ENCODE measurements around the gene RNU7-1.

The RNU7-1 gene

DNA sequence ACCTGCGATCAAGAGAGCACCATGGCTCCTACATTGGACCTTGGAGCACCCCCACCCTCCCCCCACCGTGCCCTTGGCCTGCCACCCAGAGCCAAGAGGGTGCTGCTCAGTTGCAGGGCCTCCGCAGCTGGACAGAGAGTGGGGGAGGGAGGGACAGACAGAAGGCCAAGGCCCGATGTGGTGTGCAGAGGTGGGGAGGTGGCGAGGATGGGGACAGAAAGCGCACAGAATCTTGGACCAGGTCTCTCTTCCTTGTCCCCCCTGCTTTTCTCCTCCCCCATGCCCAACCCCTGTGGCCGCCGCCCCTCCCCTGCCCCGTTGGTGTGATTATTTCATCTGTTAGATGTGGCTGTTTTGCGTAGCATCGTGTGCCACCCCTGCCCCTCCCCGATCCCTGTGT, 1.8 kb upstream of the RNU7-1 start:
- peaks cover 49% of the 10 kb centered on the region for H3K4me1 Mint-ChIP-seq (ENCODE audit: low read depth)
- H3K36me3 Mint-ChIP-seq = peaks cover 4% of the 10 kb centered on the region
- H3K27ac Mint-ChIP-seq = no peak overlapping the region
- no peaks in the 10 kb centered on the region for H3K9me3 Mint-ChIP-seq (ENCODE audit: low read depth)
- H3K27me3 Mint-ChIP-seq = no peaks in the 10 kb centered on the region
- H3K4me3 Mint-ChIP-seq = no peak overlapping the region

GRCh38 chr12:6942331-6942665, 1.3 kb upstream of the RNU7-1 start:
- H3K4me3 Mint-ChIP-seq = peak overlapping the region; percentile 21
- H3K36me3 Mint-ChIP-seq = peaks cover 4% of the 10 kb centered on the region
- peak overlapping the region; percentile 96 for H3K27ac Mint-ChIP-seq
- peaks cover 52% of the 10 kb centered on the region for H3K4me1 Mint-ChIP-seq (ENCODE audit: low read depth)
- H3K27me3 Mint-ChIP-seq = no peaks in the 10 kb centered on the region
- no peaks in the 10 kb centered on the region for H3K9me3 Mint-ChIP-seq (ENCODE audit: low read depth)

GRCh38 chr12:6943389-6943721, 261 bp upstream of the RNU7-1 start:
- Mint-ChIP-seq H3K4me1 (ENCODE audit: low read depth) (peaks cover 60% of the 10 kb centered on the region), H3K4me3 (peak overlapping the region; percentile 97), H3K27ac (peak overlapping the region; percentile 96), H3K27me3 (no peaks in the 10 kb centered on the region), H3K36me3 (peaks cover 4% of the 10 kb centered on the region), H3K9me3 (ENCODE audit: low read depth) (no peaks in the 10 kb centered on the region)

GRCh38 chr12:6944381-6945186, 968 bp downstream of the RNU7-1 start:
- H3K27me3 Mint-ChIP-seq = no peaks in the 10 kb centered on the region
- H3K27ac Mint-ChIP-seq = peak overlapping the region; percentile 96
- H3K4me3 Mint-ChIP-seq = peak overlapping the region; percentile 97
- H3K4me1 Mint-ChIP-seq (ENCODE audit: low read depth) = peaks cover 68% of the 10 kb centered on the region
- H3K36me3 Mint-ChIP-seq = peaks cover 2% of the 10 kb centered on the region
- no peaks in the 10 kb centered on the region for H3K9me3 Mint-ChIP-seq (ENCODE audit: low read depth)

DNA sequence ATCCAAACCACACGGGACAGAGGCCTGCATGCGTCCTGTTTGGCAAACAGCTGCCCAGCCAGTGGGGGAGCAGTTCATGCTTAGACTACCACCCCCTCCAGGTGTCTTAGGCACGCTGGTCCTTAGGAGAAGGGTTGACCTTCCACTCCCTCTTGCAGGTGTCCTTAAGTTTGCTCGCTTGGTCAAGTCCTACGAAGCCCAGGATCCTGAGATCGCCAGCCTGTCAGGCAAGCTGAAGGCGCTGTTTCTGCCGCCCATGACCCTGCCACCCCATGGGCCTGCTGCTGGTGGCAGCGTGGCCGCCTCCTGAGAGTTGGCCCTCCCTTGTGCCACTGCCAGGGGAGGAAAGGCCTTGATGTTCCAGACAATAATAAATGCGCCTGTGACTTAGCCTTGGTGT, 2.0 kb downstream of the RNU7-1 start:
- Mint-ChIP-seq H3K27me3 (no peaks in the 10 kb centered on the region), H3K4me3 (peak overlapping the region; percentile 97), H3K27ac (peak overlapping the region; percentile 96), H3K4me1 (ENCODE audit: low read depth) (peaks cover 73% of the 10 kb centered on the region), H3K9me3 (ENCODE audit: low read depth) (no peaks in the 10 kb centered on the region), H3K36me3 (no peaks in the 10 kb centered on the region)

DNA sequence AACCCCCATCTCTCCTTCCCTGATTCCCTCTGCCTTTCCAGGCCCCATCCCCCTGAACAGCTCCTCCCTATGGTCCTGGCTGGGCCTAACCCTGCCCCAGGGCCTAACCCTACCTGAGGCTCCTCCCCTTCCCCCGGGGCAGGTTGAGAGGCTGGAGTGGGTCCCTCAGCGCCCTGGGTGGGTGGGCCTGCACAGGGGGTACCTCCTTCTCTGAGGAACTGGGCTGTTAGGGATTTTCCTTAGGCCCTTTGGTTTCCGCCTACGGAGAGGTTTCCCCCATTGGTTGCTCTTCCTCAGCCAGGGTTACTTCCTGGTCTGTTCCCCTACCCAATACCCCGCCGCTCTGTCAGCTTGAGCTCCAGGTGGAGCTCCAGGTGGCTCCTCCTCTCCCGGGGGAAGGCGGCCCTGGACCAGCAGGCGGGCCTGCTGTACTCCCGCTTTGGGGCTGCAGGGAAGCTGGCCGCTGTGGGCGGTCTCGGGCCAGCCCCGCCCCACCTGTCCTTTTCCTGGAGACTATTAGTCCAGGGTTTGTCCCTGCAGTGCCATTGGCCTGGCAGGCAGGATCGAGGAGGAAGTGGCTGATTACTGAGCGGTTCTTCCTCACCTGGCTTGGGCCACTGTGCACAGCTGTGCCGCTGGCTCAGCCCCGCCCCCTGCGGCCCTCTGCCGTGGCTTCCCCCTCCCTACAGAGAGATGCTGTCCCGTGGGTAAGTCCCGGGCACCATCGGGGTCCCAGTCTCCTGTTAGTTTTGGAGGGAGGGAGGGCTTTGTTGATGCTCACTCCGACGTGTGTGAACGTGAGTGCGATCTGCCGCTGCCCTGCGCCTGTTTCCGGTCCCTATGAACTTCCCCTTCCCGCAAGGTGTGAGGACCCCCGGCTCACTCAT, 2.7 kb downstream of the RNU7-1 start:
- Mint-ChIP-seq H3K36me3 (no peaks in the 10 kb centered on the region), H3K27ac (peak overlapping the region; percentile 96), H3K9me3 (ENCODE audit: low read depth) (no peaks in the 10 kb centered on the region), H3K4me1 (ENCODE audit: low read depth) (peaks cover 77% of the 10 kb centered on the region), H3K4me3 (peak overlapping the region; percentile 97), H3K27me3 (no peaks in the 10 kb centered on the region)

DNA sequence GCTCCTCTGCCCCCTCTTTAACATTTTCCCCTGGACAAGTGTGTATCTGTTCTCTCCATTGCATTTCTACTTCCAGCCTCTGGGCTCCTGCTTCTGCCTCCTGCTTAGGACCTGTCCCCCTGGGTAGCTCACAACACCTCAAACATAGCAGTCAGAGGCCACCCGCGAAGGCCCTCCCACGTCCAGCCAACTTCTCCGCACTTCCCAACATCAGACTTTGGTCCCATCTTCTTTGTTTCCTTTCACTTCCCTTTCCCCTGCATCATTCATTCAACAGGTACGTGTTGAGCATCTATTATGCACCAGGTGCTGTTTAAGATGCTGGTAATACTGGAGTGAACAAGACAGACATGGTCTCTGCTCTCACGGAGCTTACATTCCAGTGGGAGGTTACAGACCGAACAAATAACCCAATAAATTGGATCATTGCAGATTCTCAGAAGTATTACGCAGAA, 3.3 kb downstream of the RNU7-1 start:
- Mint-ChIP-seq H3K4me3 (peak overlapping the region; percentile 97), H3K27ac (peak overlapping the region; percentile 96), H3K4me1 (ENCODE audit: low read depth) (peaks cover 77% of the 10 kb centered on the region), H3K9me3 (ENCODE audit: low read depth) (no peaks in the 10 kb centered on the region), H3K27me3 (no peaks in the 10 kb centered on the region), H3K36me3 (peaks cover 2% of the 10 kb centered on the region)

DNA sequence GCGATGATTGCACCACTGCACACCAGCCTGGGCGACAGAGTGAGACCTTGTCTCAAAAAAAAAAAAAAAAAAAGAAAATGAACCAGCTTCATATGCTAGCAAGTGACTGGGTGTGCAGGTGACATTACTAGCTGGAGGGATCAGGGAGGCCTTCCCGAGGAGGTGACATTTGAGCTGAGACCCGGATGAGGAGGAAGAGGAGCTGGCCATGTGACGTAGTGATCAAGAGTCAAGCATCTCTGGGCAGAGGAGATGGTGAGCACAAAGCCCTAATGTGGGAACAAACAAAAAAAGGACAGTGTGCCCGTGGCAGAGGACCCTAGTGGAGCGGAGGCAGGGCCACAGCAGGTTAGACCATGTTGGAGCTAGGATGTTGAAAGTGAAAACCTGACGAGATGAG, 4.0 kb downstream of the RNU7-1 start:
- Mint-ChIP-seq H3K27me3 (no peaks in the 10 kb centered on the region), H3K4me3 (peak overlapping the region; percentile 85), H3K36me3 (peaks cover 7% of the 10 kb centered on the region), H3K9me3 (ENCODE audit: low read depth) (no peaks in the 10 kb centered on the region), H3K4me1 (ENCODE audit: low read depth) (peaks cover 75% of the 10 kb centered on the region), H3K27ac (peak overlapping the region; percentile 98)

DNA sequence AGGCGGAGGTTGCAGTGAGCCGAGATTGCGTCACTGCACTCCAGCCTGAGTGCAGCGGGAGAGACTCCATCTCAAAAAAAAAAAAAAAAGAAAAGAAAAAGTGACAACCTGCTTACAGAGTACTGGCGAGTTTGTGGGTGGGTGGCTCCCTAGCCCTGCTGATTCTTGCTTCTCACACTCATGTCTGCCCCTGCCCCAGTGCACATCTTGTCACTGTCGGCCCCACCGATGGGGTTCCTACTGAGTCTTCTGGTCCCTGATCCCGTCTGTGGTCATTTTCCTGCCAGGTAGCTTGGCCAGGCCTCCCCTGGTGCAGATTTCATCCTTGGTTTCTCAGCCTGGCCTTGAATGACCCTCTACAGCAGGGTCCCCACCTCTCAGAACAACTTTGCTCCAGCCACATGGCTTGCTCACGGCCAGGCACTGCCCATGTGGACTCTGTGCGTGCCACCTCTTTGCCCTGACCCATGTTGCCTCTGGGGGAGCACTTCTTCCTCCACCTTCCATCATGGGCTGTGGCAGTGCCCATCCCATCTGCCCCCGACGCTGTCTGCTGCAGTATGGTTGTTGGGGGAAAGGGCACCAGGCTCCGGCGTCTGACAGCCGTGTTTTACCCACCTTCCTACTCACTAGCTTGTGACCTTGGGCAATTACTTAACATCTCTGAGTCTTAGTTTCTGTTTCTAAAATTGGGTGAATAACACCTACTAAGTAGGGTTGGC, 5.4 kb downstream of the RNU7-1 start:
- H3K4me3 Mint-ChIP-seq = peak overlapping the region; percentile 85

DNA sequence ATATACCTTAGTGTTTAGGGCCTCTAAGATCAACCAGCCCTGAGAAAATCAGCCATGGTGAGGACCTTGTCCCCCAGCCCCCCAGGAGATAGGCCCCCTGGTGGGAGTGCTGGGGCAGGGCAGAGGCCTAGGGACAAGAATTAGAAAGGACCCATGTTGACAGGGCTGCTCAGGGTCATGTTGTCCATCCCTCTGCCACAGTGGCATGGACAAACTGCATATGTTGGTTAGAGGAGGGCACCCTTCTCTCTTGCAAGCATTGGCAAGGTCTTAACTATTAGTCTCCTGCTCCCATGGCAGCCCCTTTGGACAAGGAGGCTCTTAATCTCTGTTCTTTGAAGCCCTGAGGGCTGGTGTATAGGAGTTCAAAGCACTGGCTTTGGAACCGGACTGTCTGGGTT, 6.8 kb downstream of the RNU7-1 start:
- Mint-ChIP-seq H3K27ac (peak overlapping the region; percentile 98), H3K36me3 (peaks cover 15% of the 10 kb centered on the region), H3K4me1 (ENCODE audit: low read depth) (peaks cover 67% of the 10 kb centered on the region), H3K9me3 (ENCODE audit: low read depth) (no peaks in the 10 kb centered on the region), H3K27me3 (no peaks in the 10 kb centered on the region), H3K4me3 (peak overlapping the region; percentile 97)

More for the DNA sequence above, 5.4 kb downstream of the RNU7-1 start:
- Mint-ChIP-seq H3K27ac (peak overlapping the region; percentile 98), H3K4me1 (ENCODE audit: low read depth) (peaks cover 67% of the 10 kb centered on the region), H3K27me3 (no peaks in the 10 kb centered on the region), H3K36me3 (peaks cover 13% of the 10 kb centered on the region), H3K9me3 (ENCODE audit: low read depth) (no peaks in the 10 kb centered on the region)

GRCh38 chr12:6950811-6951540, 7.4 kb downstream of the RNU7-1 start, which contains the start of gene PTPN6:
Gene PTPN6, plus strand, starts transcription at chr12:6951356. Its CDS starts 157 bp downstream, at chr12:6951513.
- H3K27me3 Mint-ChIP-seq = no peaks in the 10 kb centered on the region
- H3K4me3 Mint-ChIP-seq = peak within 1 kb of the TSS; percentile 97
- peak within 1 kb of the TSS; percentile 98 for H3K27ac Mint-ChIP-seq
- H3K36me3 Mint-ChIP-seq = peaks cover 15% of the 10 kb centered on the region
- peaks cover 67% of the 10 kb centered on the region for H3K4me1 Mint-ChIP-seq (ENCODE audit: low read depth)
- H3K9me3 Mint-ChIP-seq (ENCODE audit: low read depth) = no peaks in the 10 kb centered on the region

DNA sequence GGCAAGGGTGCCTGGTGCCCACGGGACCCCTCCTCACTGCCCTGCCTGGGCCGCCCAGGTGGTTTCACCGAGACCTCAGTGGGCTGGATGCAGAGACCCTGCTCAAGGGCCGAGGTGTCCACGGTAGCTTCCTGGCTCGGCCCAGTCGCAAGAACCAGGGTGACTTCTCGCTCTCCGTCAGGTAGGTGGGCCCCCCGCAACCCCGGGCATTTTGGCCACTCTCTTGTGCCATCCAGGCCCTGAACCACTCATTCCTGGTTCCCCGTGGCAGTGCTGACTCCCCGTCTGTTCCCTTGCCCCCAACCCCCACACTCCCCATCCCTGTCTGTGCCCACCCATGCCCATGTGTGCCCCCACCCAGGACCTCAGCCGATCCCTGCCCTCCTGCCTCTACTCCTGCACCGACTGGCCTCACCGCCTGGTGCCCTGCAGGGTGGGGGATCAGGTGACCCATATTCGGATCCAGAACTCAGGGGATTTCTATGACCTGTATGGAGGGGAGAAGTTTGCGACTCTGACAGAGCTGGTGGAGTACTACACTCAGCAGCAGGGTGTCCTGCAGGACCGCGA, 8.0 kb downstream of the RNU7-1 start:
- Mint-ChIP-seq H3K36me3 (peaks cover 15% of the 10 kb centered on the region), H3K27ac (peak overlapping the region; percentile 98), H3K4me1 (ENCODE audit: low read depth) (peaks cover 70% of the 10 kb centered on the region), H3K9me3 (ENCODE audit: low read depth) (no peaks in the 10 kb centered on the region), H3K4me3 (peak overlapping the region; percentile 97), H3K27me3 (no peaks in the 10 kb centered on the region)

DNA sequence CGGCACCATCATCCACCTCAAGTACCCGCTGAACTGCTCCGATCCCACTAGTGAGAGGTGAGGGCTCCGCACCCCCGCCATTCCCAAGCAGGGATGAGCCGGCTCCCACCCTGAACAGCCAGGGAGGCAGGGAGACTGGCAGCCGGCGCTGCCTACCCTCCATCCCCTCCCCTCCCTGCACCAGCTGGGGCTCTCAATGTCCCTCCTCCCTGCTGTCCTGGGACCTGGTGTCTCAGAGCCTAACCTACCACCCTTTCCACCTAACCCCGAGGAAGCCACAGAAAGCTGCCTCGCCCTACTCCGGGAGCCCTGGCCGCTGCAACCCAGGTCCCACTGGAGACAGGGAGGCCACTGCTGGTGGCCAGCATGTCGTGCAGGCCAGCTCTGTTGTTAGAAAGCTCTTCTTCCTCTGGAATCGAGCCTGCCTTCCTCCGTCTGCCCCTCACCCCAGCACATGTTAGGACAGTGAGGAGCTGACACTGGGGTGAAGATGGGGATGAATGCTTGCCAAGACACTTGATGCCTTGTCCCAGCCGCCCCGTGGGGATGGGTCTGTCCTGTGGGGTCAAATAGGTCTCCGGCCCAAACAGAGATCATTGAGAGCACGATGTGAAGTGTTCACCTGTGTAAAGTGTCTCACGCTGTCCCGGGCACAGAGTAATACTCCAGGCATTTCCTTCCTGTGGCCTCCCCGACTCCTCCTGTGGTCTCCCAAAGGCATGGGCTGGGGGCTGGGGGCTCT, 8.7 kb downstream of the RNU7-1 start:
- H3K4me1 Mint-ChIP-seq (ENCODE audit: low read depth) = peaks cover 70% of the 10 kb centered on the region
- H3K27ac Mint-ChIP-seq = peak overlapping the region; percentile 98
- H3K27me3 Mint-ChIP-seq = no peaks in the 10 kb centered on the region
- peak overlapping the region; percentile 97 for H3K4me3 Mint-ChIP-seq
- H3K36me3 Mint-ChIP-seq = peaks cover 19% of the 10 kb centered on the region
- no peaks in the 10 kb centered on the region for H3K9me3 Mint-ChIP-seq (ENCODE audit: low read depth)
